SK-N-SH (cell line): ENCODE measurements around the gene TERT. TPM values are rescaled to one million over a fixed set of nuclear protein-coding genes. Genes with fewer than 3 reads are reported as not detected.

Source experiments
- CTCF ChIA-PET: fragments of 300-600, 350-600 bp; formaldehyde crosslinking; extraction: SDS; loops from one replicate; lab custom pipeline; 2021; lab: Yijun Ruan, JAX
- POLR2A ChIA-PET: fragments of 350-600 bp; sonication (Branson Sonifier 250); formaldehyde crosslinking; extraction: SDS; loops from one replicate; lab custom pipeline; 2020; ENCODE audit warnings: antibody characterized with exemption, inconsistent platforms; lab: Yijun Ruan, JAX
- DNase-seq: peaks from one replicate; pipeline ENCODE4 v3.0.0; 2012
- H2AFZ ChIP-seq: fragments of 200-600 bp; sonication (generic); 2 replicates; pipeline ENCODE4 v1.8.1; 2016; ENCODE audit warnings: antibody characterized with exemption, mild to moderate bottlenecking, low read depth
- H3F3A ChIP-seq: fragments of 200-600 bp; sonication (generic); replicated peaks from 2 replicates; pipeline ENCODE3; 2016; ENCODE audit warnings: antibody characterized with exemption, mild to moderate bottlenecking; ENCODE audit not compliant: insufficient read depth
- H3K27ac ChIP-seq, 2 experiments: fragments of 200-500 bp in 1 of 2; fragments of 200-600 bp in 1 of 2; sonication (Bioruptor generic) in 1 of 2; sonication (generic), shearing (Covaris generic) in 1 of 2; 2 replicates each; pipeline versions ENCODE4 v1.5.1 to v1.6.1; 2014 to 2016; ENCODE audit warnings: low read depth in 2 of 2, inconsistent platforms in 1 of 2, low read length in 1 of 2, mild to moderate bottlenecking in 1 of 2, mixed read lengths in 1 of 2
- H3K27me3 ChIP-seq: fragments of 200-600 bp; sonication (generic), shearing (Covaris generic); 2 replicates; pipeline ENCODE4 v1.6.1; 2016; ENCODE audit warnings: mixed run types; ENCODE audit not compliant: insufficient read depth
- H3K36me3 ChIP-seq, 2 experiments: fragments of 200-500 bp in 1 of 2; fragments of 200-600 bp in 1 of 2; sonication (Bioruptor generic) in 1 of 2; sonication (generic) in 1 of 2; replicated peaks in 1 of 2; 2 replicates each; pipeline versions ENCODE3 to v1.5.1; 2014 to 2016; ENCODE audit warnings: low read length in 1 of 2, mild to moderate bottlenecking in 1 of 2; ENCODE audit not compliant: insufficient read depth in 2 of 2, control insufficient read depth in 1 of 2
- H3K4me1 ChIP-seq, 2 experiments: fragments of 200-500 bp in 1 of 2; fragments of 200-600 bp in 1 of 2; sonication (Bioruptor generic) in 1 of 2; sonication (generic), shearing (Covaris generic) in 1 of 2; 2 replicates each; pipeline versions ENCODE4 v1.5.1 to v1.6.1; 2014 to 2016; ENCODE audit warnings: low read depth in 1 of 2, low read length in 1 of 2, mixed run types in 1 of 2; ENCODE audit not compliant: insufficient read depth in 2 of 2, control insufficient read depth in 1 of 2
- H3K4me2 ChIP-seq: fragments of 200-600 bp; sonication (generic), shearing (Covaris generic); 2 replicates; pipeline ENCODE4 v1.6.1; 2017; ENCODE audit warnings: mixed run types
- H3K4me3 ChIP-seq, 2 experiments: fragments of 200-500 bp in 1 of 2; fragments of 200-600 bp in 1 of 2; sonication (Bioruptor generic) in 1 of 2; sonication (generic), shearing (Covaris generic) in 1 of 2; 2 replicates each; pipeline versions ENCODE4 v1.5.1 to v1.8.1; 2014 to 2016; ENCODE audit warnings: low read depth in 2 of 2, inconsistent platforms in 1 of 2, low read length in 1 of 2, mild to moderate bottlenecking in 1 of 2, mixed read lengths in 1 of 2, moderate library complexity in 1 of 2
- H3K79me2 ChIP-seq: fragments of 200-600 bp; sonication (generic); 2 replicates; pipeline ENCODE4 v1.8.1; 2017; ENCODE audit warnings: mild to moderate bottlenecking; ENCODE audit not compliant: insufficient read depth
- H3K9ac ChIP-seq: fragments of 200-600 bp; sonication (generic); 2 replicates; pipeline ENCODE4 v1.6.1; 2017; ENCODE audit warnings: mixed run types
- H3K9me2 ChIP-seq: fragments of 200-600 bp; sonication (generic); 2 replicates; pipeline ENCODE4 v1.6.1; 2017; ENCODE audit warnings: mixed run types
- H3K9me3 ChIP-seq: fragments of 200-600 bp; sonication (generic); 2 replicates; pipeline ENCODE4 v1.6.1; 2017; ENCODE audit warnings: mixed run types, mild to moderate bottlenecking, moderate library complexity
- H4K20me1 ChIP-seq: fragments of 200-600 bp; sonication (generic); 2 replicates; pipeline ENCODE4 v1.6.1; 2017; ENCODE audit warnings: mild to moderate bottlenecking, mixed run types; ENCODE audit not compliant: insufficient read depth
- EP300 ChIP-seq, 2 experiments: IDR thresholded peaks; 2 replicates each; pipeline versions ENCODE4 v1.4.0 to v1.6.1; 2012; ENCODE audit warnings: borderline replicate concordance in 1 of 2, low read depth in 1 of 2, low read length in 1 of 2
- EZH2phosphoT487 ChIP-seq: fragments of 200-600 bp; sonication (generic); IDR thresholded peaks from 2 replicates; pipeline ENCODE4 v1.6.1; 2017; ENCODE audit warnings: low read depth, mixed run types, mild to moderate bottlenecking, antibody characterized with exemption, moderate library complexity, borderline replicate concordance
- FOSL2 ChIP-seq: IDR thresholded peaks from 2 replicates; pipeline ENCODE4 v1.4.0; 2012; ENCODE audit warnings: low read depth, mild to moderate bottlenecking, moderate library complexity, borderline replicate concordance
- FOXM1 ChIP-seq: IDR thresholded peaks from 2 replicates; pipeline ENCODE4 v1.4.0; 2012; ENCODE audit warnings: low read depth, mild to moderate bottlenecking
- GATA2 ChIP-seq: sonication (generic); formaldehyde crosslinking; IDR thresholded peaks from 2 replicates; pipeline ENCODE4 v1.5.0; 2020; ENCODE audit warnings: mild to moderate bottlenecking, missing genetic modification reagents
- IRF3 ChIP-seq: fragments of 150-350 bp; IDR thresholded peaks from 2 replicates; pipeline ENCODE4 v1.6.1; 2016; ENCODE audit warnings: mild to moderate bottlenecking, low read depth, low read length
- MEF2A ChIP-seq: IDR thresholded peaks from 2 replicates; pipeline ENCODE4 v1.4.0; 2012; ENCODE audit warnings: low read depth, borderline replicate concordance
- MXI1 ChIP-seq: IDR thresholded peaks from 2 replicates; pipeline ENCODE4 v1.6.1; 2012; ENCODE audit warnings: mild to moderate bottlenecking, low read depth, low read length, improper control_type of control experiment
- NRF1 ChIP-seq: IDR thresholded peaks from 2 replicates; pipeline ENCODE4 v1.6.1; 2012; ENCODE audit warnings: low read depth, mild to moderate bottlenecking, low read length
- POLR2AphosphoS5 ChIP-seq: IDR thresholded peaks from 2 replicates; pipeline ENCODE4 v1.6.1; 2012; ENCODE audit warnings: low read depth, low read length
- RAD21 ChIP-seq: IDR thresholded peaks from 2 replicates; pipeline ENCODE4 v1.6.1; 2012; ENCODE audit warnings: mild to moderate bottlenecking, low read length
- RCOR1 ChIP-seq: fragments of 150-350 bp; IDR thresholded peaks from 2 replicates; pipeline ENCODE4 v1.6.1; 2017; ENCODE audit warnings: antibody characterized with exemption, low read length
- RFX5 ChIP-seq: IDR thresholded peaks from 2 replicates; pipeline ENCODE4 v1.6.1; 2012; ENCODE audit warnings: mild to moderate bottlenecking, improper control_type of control experiment, low read length
- SIN3A ChIP-seq: IDR thresholded peaks from 2 replicates; pipeline ENCODE4 v1.6.1; 2012; ENCODE audit warnings: low read depth, mild to moderate bottlenecking, low read length, moderate library complexity, borderline replicate concordance
- SMC3 ChIP-seq: IDR thresholded peaks from 2 replicates; pipeline ENCODE4 v1.6.1; 2012; ENCODE audit warnings: low read depth, low read length, improper control_type of control experiment
- TAF1 ChIP-seq: IDR thresholded peaks from 2 replicates; pipeline ENCODE4 v1.6.1; 2012; ENCODE audit warnings: low read depth, mild to moderate bottlenecking, low read length, moderate library complexity, borderline replicate concordance
- TCF12 ChIP-seq: IDR thresholded peaks from 2 replicates; pipeline ENCODE4 v1.4.0; 2012
- TEAD4 ChIP-seq: IDR thresholded peaks from 2 replicates; pipeline ENCODE4 v1.4.0; 2012; ENCODE audit warnings: mild to moderate bottlenecking, borderline replicate concordance; ENCODE audit not compliant: insufficient read depth
- USF1 ChIP-seq: IDR thresholded peaks from 2 replicates; pipeline ENCODE4 v1.4.0; 2012; ENCODE audit warnings: low read depth, borderline replicate concordance
- YY1 ChIP-seq: IDR thresholded peaks from 2 replicates; pipeline ENCODE4 v1.4.0; 2012; ENCODE audit warnings: low read depth, mild to moderate bottlenecking
- WGBS: methylation state at CpG from one replicate; pipeline ENCODE4 v1.1.6; 2017; ENCODE audit warnings: low lambda C conversion rate; 5-methylcytosine and 5-hydroxymethylcytosine counted together
- polyA plus RNA-seq, 3 experiments: library from polyadenylated mRNA; depleted of rRNA; stranded (reverse); fragments of >200 nt; gene quantifications; 2 replicates each; pipeline ENCODE4 v1.2.3, GENCODE V29; 2012
- TF ChIP-seq, protein P1 (sequence below): IDR thresholded peaks from 2 replicates; pipeline ENCODE4; 2012

Gene TERT
- polyA plus RNA-seq, 1 of the 3 experiments (the other 2 are of a cell fraction): 2.4 TPM

DNA sequence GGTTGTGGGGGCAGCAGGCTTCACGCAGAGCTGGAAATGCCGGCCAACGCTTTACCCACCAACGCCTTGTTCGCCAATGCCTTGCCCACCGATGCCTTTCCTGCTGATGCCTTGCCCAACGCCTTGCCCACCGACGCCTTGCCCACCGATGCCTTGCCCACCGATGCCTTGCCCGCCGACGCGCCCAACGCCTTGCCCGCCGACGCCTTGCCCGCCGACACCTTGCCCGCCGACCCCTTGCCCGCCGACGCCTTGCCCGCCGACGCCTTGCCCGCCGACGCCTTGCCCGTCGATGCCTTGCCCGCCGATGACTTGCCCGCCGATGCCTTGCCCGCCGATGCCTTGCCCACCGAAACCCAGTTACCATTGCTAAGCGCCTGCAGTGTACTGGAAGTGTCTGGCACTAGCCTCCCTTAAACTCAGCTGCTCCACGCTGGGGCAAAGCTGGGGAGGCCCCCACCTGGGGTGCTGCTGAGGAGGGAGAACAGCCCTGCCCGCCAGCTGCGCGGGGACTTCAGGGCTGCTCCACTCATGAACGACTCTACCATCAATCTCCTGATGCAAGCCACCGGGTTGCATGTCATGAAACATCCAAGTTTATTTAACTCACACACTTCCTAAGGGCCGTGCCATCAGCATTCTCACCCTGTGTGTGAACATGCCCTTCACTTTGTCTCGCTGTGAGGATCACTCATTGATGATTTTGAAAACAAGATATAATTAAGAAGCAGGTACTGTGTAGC, 67.9 kb downstream of the TERT start (continued):
- no peak for TF ChIP-seq IRF3
- TF ChIP-seq TAF1: no peak
- TF ChIP-seq EP300 (IDR thresholded peaks at IDR 0.05; ENCODE audit: borderline replicate concordance in 1 of 2, low read depth in 1 of 2, low read length in 1 of 2): no peak
- no peak for TF ChIP-seq SIN3A
- TF ChIP-seq FOXM1: no peak
- TF ChIP-seq FOSL2: no peak

- TF ChIP-seq RFX5: no peak
- TF ChIP-seq RAD21: no peak
- no peak for TF ChIP-seq USF1
- TF ChIP-seq GATA2 (CRISPR knock-in tag): no peak
- TF ChIP-seq EZH2phosphoT487: no peak
- no peak for TF ChIP-seq SIN3A
- no peak for TF ChIP-seq IRF3
- no peak for TF ChIP-seq SMC3
- TF ChIP-seq TAF1: no peak
- TF ChIP-seq TEAD4: no peak
- no peak for TF ChIP-seq NRF1
- TF ChIP-seq FOXM1: no peak
- no peak for TF ChIP-seq FOSL2
- no peak for TF ChIP-seq MXI1
- TF ChIP-seq TCF12: no peak
- TF ChIP-seq RCOR1: no peak
- TF ChIP-seq, protein P1, sequence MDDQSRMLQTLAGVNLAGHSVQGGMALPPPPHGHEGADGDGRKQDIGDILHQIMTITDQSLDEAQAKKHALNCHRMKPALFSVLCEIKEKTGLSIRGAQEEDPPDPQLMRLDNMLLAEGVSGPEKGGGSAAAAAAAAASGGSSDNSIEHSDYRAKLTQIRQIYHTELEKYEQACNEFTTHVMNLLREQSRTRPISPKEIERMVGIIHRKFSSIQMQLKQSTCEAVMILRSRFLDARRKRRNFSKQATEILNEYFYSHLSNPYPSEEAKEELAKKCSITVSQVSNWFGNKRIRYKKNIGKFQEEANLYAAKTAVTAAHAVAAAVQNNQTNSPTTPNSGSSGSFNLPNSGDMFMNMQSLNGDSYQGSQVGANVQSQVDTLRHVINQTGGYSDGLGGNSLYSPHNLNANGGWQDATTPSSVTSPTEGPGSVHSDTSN: no peak
- TF ChIP-seq YY1: no peak
- TF ChIP-seq POLR2AphosphoS5: no peak
- no peak for TF ChIP-seq MEF2A
- Histone ChIP-seq H3K9me2 (no peaks in the 10 kb centered on the region), H3K4me2 (no peak overlapping the region), H3K27ac (no peak overlapping the region), H4K20me1 (no peaks in the 10 kb centered on the region), H3K79me2 (no peaks in the 10 kb centered on the region), H3K4me3 (no peak overlapping the region), H3F3A (peaks cover 6% of the 10 kb centered on the region), H3K9ac (no peak overlapping the region), H3K9me3 (no peaks in the 10 kb centered on the region), H3K4me1 (no peaks in the 10 kb centered on the region), H3K36me3 (no peaks in the 10 kb centered on the region), H3K27me3 (peaks cover 19% of the 10 kb centered on the region; the same call in 1 of the 2 replicates), H2AFZ (no peak overlapping the region)
- 21% methylated on average over 7 of the region's 12 CpGs for WGBS
- DNase-seq: no peak
- CTCF ChIA-PET: no interaction called here
- POLR2A ChIA-PET: no interaction called here
Observed at GRCh38 chr5:1226231-1226630, 68.6 kb downstream of the TERT start.
